Measurements from ENCODE around the gene NCK1.
A peak's percentile ranks its signal among the peaks of the same experiment; 100 is the strongest.
"Not testable (repeated sequence)": the region's sequence is repeated elsewhere in the genome, so short reads cannot be mapped to it uniquely, and the experiment has no call there.

Gene NCK1

GRCh38 chr3:136902530-136902929, 40.5 kb downstream of the NCK1 start:
- H3K27ac ChIP-seq (ENCODE audit: insufficient read depth in 1 of 2, low read depth in 1 of 2, low read length in 2 of 2, poor library complexity in 1 of 2, severe bottlenecking in 2 of 2); H3K4me3 ChIP-seq (ENCODE audit: control insufficient read depth in 1 of 7, extremely low read depth in 1 of 7, insufficient read depth in 4 of 7, low read depth in 2 of 7, low read length in 6 of 7); POLR2A ChIA-PET; H3K27me3 ChIP-seq (replicated peaks in 2 of 5; ENCODE audit: control insufficient read depth in 4 of 5, insufficient read depth in 5 of 5, low read length in 4 of 5); CTCF ChIA-PET; H3K36me3 ChIP-seq (ENCODE audit: control insufficient read depth in 4 of 4, insufficient read depth in 4 of 4, low read length in 3 of 4): not testable (repeated sequence)
- no CpG with 5 or more reads among the region's 1 CpG for WGBS (ENCODE audit: insufficient coverage)
- Histone ChIP-seq H3K4me1 (ENCODE audit: control extremely low read depth in 1 of 4, control insufficient read depth in 4 of 4, insufficient read depth in 4 of 4, low read length in 3 of 4) (peaks cover 12 to 31% (median 23%) of the 10 kb centered on the region in 4 experiments), H3K9me3 (ENCODE audit: control extremely low read depth in 1 of 5, control insufficient read depth in 4 of 5, insufficient read depth in 2 of 5, low read depth in 1 of 5, low read length in 4 of 5) (peaks cover 3 to 12% (median 5%) of the 10 kb centered on the region in 5 experiments)
- DNase-seq: peak in 2 of 3 donors; percentile 58 to 79

GRCh38 chr3:136903899-136904298, 41.9 kb downstream of the NCK1 start:
- Histone ChIP-seq H3K4me3 (ENCODE audit: control insufficient read depth in 1 of 7, extremely low read depth in 1 of 7, insufficient read depth in 4 of 7, low read depth in 2 of 7, low read length in 6 of 7) (no peak overlapping the region), H3K4me1 (ENCODE audit: control extremely low read depth in 1 of 4, control insufficient read depth in 4 of 4, insufficient read depth in 4 of 4, low read length in 3 of 4) (peaks cover 8 to 25% (median 16%) of the 10 kb centered on the region in 4 experiments), H3K27me3 (replicated peaks in 2 of 5; ENCODE audit: control insufficient read depth in 4 of 5, insufficient read depth in 5 of 5, low read length in 4 of 5) (no peaks in the 10 kb centered on the region), H3K9me3 (ENCODE audit: control extremely low read depth in 1 of 5, control insufficient read depth in 4 of 5, insufficient read depth in 2 of 5, low read depth in 1 of 5, low read length in 4 of 5) (peaks cover 3 to 14% (median 5%) of the 10 kb centered on the region in 5 experiments), H3K36me3 (ENCODE audit: control insufficient read depth in 4 of 4, insufficient read depth in 4 of 4, low read length in 3 of 4) (peaks cover 0 to 10% (median 5%) of the 10 kb centered on the region in 4 experiments), H3K27ac (ENCODE audit: insufficient read depth in 1 of 2, low read depth in 1 of 2, low read length in 2 of 2, poor library complexity in 1 of 2, severe bottlenecking in 2 of 2) (no peak overlapping the region)
- CTCF ChIA-PET: no interaction called here
- DNase-seq: no peak
- WGBS (ENCODE audit: insufficient coverage): 100% methylated on average over 1 of the region's 1 CpG
- POLR2A ChIA-PET: no interaction called here

GRCh38 chr3:136904746-136905145, 42.7 kb downstream of the NCK1 start:
- peaks cover 3 to 14% (median 5%) of the 10 kb centered on the region in 5 experiments for H3K9me3 ChIP-seq (ENCODE audit: control extremely low read depth in 1 of 5, control insufficient read depth in 4 of 5, insufficient read depth in 2 of 5, low read depth in 1 of 5, low read length in 4 of 5)
- no peak overlapping the region for H3K27ac ChIP-seq (ENCODE audit: insufficient read depth in 1 of 2, low read depth in 1 of 2, low read length in 2 of 2, poor library complexity in 1 of 2, severe bottlenecking in 2 of 2)
- H3K36me3 ChIP-seq (ENCODE audit: control insufficient read depth in 4 of 4, insufficient read depth in 4 of 4, low read length in 3 of 4): peaks cover 0 to 10% (median 4%) of the 10 kb centered on the region in 4 experiments
- H3K4me1 ChIP-seq (ENCODE audit: control extremely low read depth in 1 of 4, control insufficient read depth in 4 of 4, insufficient read depth in 4 of 4, low read length in 3 of 4): peaks cover 8 to 24% (median 15%) of the 10 kb centered on the region in 4 experiments
- ChIA-PET POLR2A (no interaction called here), CTCF (no interaction called here)
- no peaks in the 10 kb centered on the region for H3K27me3 ChIP-seq (replicated peaks in 2 of 5; ENCODE audit: control insufficient read depth in 4 of 5, insufficient read depth in 5 of 5, low read length in 4 of 5)
- 100% methylated on average over 3 of the region's 4 CpGs for WGBS (ENCODE audit: insufficient coverage)
- DNase-seq: no peak
- no peak overlapping the region for H3K4me3 ChIP-seq (ENCODE audit: control insufficient read depth in 1 of 7, extremely low read depth in 1 of 7, insufficient read depth in 4 of 7, low read depth in 2 of 7, low read length in 6 of 7)

- ChIA-PET POLR2A (no interaction called here), CTCF (no interaction called here)
- Histone ChIP-seq H3K27ac (ENCODE audit: insufficient read depth in 1 of 2, low read depth in 1 of 2, low read length in 2 of 2, poor library complexity in 1 of 2, severe bottlenecking in 2 of 2) (no peak overlapping the region), H3K4me1 (ENCODE audit: control extremely low read depth in 1 of 4, control insufficient read depth in 4 of 4, insufficient read depth in 4 of 4, low read length in 3 of 4) (peaks cover 8 to 24% (median 15%) of the 10 kb centered on the region in 4 experiments), H3K4me3 (ENCODE audit: control insufficient read depth in 1 of 7, extremely low read depth in 1 of 7, insufficient read depth in 4 of 7, low read depth in 2 of 7, low read length in 6 of 7) (no peak overlapping the region), H3K36me3 (ENCODE audit: control insufficient read depth in 4 of 4, insufficient read depth in 4 of 4, low read length in 3 of 4) (peaks cover 0 to 7% (median 1%) of the 10 kb centered on the region in 4 experiments), H3K9me3 (ENCODE audit: control extremely low read depth in 1 of 5, control insufficient read depth in 4 of 5, insufficient read depth in 2 of 5, low read depth in 1 of 5, low read length in 4 of 5) (peaks cover 3 to 14% (median 5%) of the 10 kb centered on the region in 5 experiments), H3K27me3 (replicated peaks in 2 of 5; ENCODE audit: control insufficient read depth in 4 of 5, insufficient read depth in 5 of 5, low read length in 4 of 5) (no peaks in the 10 kb centered on the region)
- WGBS (ENCODE audit: insufficient coverage): 100% methylated on average over 1 of the region's 1 CpG
- no peak for DNase-seq
These were observed 43.5 kb downstream of the NCK1 start for GRCh38 chr3:136905549-136905948.

GRCh38 chr3:136906725-136907124, 44.7 kb downstream of the NCK1 start:
- no peak for DNase-seq
- WGBS (ENCODE audit: insufficient coverage): 100% methylated on average over 3 of the region's 5 CpGs
- peaks cover 3 to 18% (median 5%) of the 10 kb centered on the region in 5 experiments for H3K9me3 ChIP-seq (ENCODE audit: control extremely low read depth in 1 of 5, control insufficient read depth in 4 of 5, insufficient read depth in 2 of 5, low read depth in 1 of 5, low read length in 4 of 5)
- H3K27me3 ChIP-seq (replicated peaks in 2 of 5; ENCODE audit: control insufficient read depth in 4 of 5, insufficient read depth in 5 of 5, low read length in 4 of 5): no peaks in the 10 kb centered on the region
- H3K27ac ChIP-seq (ENCODE audit: insufficient read depth in 1 of 2, low read depth in 1 of 2, low read length in 2 of 2, poor library complexity in 1 of 2, severe bottlenecking in 2 of 2): no peak overlapping the region
- ChIA-PET POLR2A (interaction anchor here (0.5 kb wide), 1 partner anchor 13 kb away, joined by 3 read pairs; no protein-coding TSS in a partner anchor), CTCF (no interaction called here)
- no peak overlapping the region for H3K4me3 ChIP-seq (ENCODE audit: control insufficient read depth in 1 of 7, extremely low read depth in 1 of 7, insufficient read depth in 4 of 7, low read depth in 2 of 7, low read length in 6 of 7)
- H3K36me3 ChIP-seq (ENCODE audit: control insufficient read depth in 4 of 4, insufficient read depth in 4 of 4, low read length in 3 of 4): peaks cover 0 to 8% (median 3%) of the 10 kb centered on the region in 4 experiments
- peaks cover 8 to 14% (median 11%) of the 10 kb centered on the region in 4 experiments for H3K4me1 ChIP-seq (ENCODE audit: control extremely low read depth in 1 of 4, control insufficient read depth in 4 of 4, insufficient read depth in 4 of 4, low read length in 3 of 4)

GRCh38 chr3:136908297-136908696, 46.3 kb downstream of the NCK1 start:
- Histone ChIP-seq H3K4me1 (ENCODE audit: control extremely low read depth in 1 of 4, control insufficient read depth in 4 of 4, insufficient read depth in 4 of 4, low read length in 3 of 4) (peaks cover 0 to 4% (median 1%) of the 10 kb centered on the region in 4 experiments), H3K27ac (ENCODE audit: insufficient read depth in 1 of 2, low read depth in 1 of 2, low read length in 2 of 2, poor library complexity in 1 of 2, severe bottlenecking in 2 of 2) (no peak overlapping the region), H3K27me3 (replicated peaks in 2 of 5; ENCODE audit: control insufficient read depth in 4 of 5, insufficient read depth in 5 of 5, low read length in 4 of 5) (no peaks in the 10 kb centered on the region), H3K36me3 (ENCODE audit: control insufficient read depth in 4 of 4, insufficient read depth in 4 of 4, low read length in 3 of 4) (peaks cover 0 to 13% (median 3%) of the 10 kb centered on the region in 4 experiments), H3K9me3 (ENCODE audit: control extremely low read depth in 1 of 5, control insufficient read depth in 4 of 5, insufficient read depth in 2 of 5, low read depth in 1 of 5, low read length in 4 of 5) (peaks cover 5 to 28% (median 8%) of the 10 kb centered on the region in 5 experiments), H3K4me3 (ENCODE audit: control insufficient read depth in 1 of 7, extremely low read depth in 1 of 7, insufficient read depth in 4 of 7, low read depth in 2 of 7, low read length in 6 of 7) (no peak overlapping the region)
- DNase-seq: no peak
- WGBS (ENCODE audit: insufficient coverage): 86% methylated on average over 1 of the region's 2 CpGs
- POLR2A ChIA-PET: no interaction called here
- CTCF ChIA-PET: interaction anchor here (0.8 to 1.5 kb wide), 5 partner anchors 10 to 49 kb away, joined by 3 to 5 read pairs (median 3); no protein-coding TSS in a partner anchor

GRCh38 chr3:136909187-136909586, 47.2 kb downstream of the NCK1 start:
- 100% methylated on average over 2 of the region's 4 CpGs for WGBS (ENCODE audit: insufficient coverage)
- no peaks in the 10 kb centered on the region for H3K27me3 ChIP-seq (replicated peaks in 2 of 5; ENCODE audit: control insufficient read depth in 4 of 5, insufficient read depth in 5 of 5, low read length in 4 of 5)
- peaks cover 0 to 13% (median 5%) of the 10 kb centered on the region in 4 experiments for H3K36me3 ChIP-seq (ENCODE audit: control insufficient read depth in 4 of 4, insufficient read depth in 4 of 4, low read length in 3 of 4)
- H3K9me3 ChIP-seq (ENCODE audit: control extremely low read depth in 1 of 5, control insufficient read depth in 4 of 5, insufficient read depth in 2 of 5, low read depth in 1 of 5, low read length in 4 of 5): peaks cover 5 to 25% (median 5%) of the 10 kb centered on the region in 5 experiments
- H3K27ac ChIP-seq (ENCODE audit: insufficient read depth in 1 of 2, low read depth in 1 of 2, low read length in 2 of 2, poor library complexity in 1 of 2, severe bottlenecking in 2 of 2): no peak overlapping the region
- no peak overlapping the region for H3K4me3 ChIP-seq (ENCODE audit: control insufficient read depth in 1 of 7, extremely low read depth in 1 of 7, insufficient read depth in 4 of 7, low read depth in 2 of 7, low read length in 6 of 7)
- H3K4me1 ChIP-seq (ENCODE audit: control extremely low read depth in 1 of 4, control insufficient read depth in 4 of 4, insufficient read depth in 4 of 4, low read length in 3 of 4): peaks cover 0 to 4% (median 1%) of the 10 kb centered on the region in 4 experiments
- no peak for DNase-seq
- ChIA-PET POLR2A (no interaction called here), CTCF (interaction anchor here (1.1 to 1.5 kb wide), 3 partner anchors 15 to 50 kb away, joined by 3 to 5 read pairs (median 4); no protein-coding TSS in a partner anchor)

Measured in common myeloid progenitor, CD34-positive (primary cell).